ENCODE data around the gene KLRF2.

KLRF2 gene

GRCh38 chr12:9932270-9932669 lies 51.0 kb downstream of the KLRF2 start, which contains the start of gene CLEC2A:
TSS of gene CLEC2A (minus strand) at chr12:9932370. CDS start at chr12:9932329, 41 bp downstream.
- in situ Hi-C loops (cut with MboI; ENCODE audit: low sequenced_read_pairs): no loop called here

DNA sequence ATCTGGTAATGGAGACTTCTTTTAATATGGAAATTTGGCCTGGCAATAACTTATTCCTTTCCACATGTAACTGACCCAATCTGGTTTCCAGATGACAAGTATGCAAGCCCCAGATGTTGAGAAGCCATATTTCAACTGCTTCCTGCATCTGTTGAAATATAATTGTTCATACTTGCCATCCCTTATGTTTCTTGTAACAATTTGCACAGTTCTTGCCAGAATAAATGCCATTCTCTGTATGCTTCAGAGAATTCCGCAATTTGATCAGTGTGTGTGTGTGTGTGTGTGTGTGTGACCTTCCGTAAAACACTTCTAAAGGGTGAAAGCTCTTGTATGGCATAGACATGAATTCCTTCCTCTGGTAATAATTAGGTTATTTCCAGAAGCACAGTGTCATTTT lies 52.7 kb downstream of the KLRF2 start:
- in situ Hi-C loops (cut with MboI; ENCODE audit: low sequenced_read_pairs): no loop called here

GRCh38 chr12:9935026-9935425 lies 53.7 kb downstream of the KLRF2 start:
- in situ Hi-C loops (cut with MboI; ENCODE audit: low sequenced_read_pairs): no loop called here

DNA sequence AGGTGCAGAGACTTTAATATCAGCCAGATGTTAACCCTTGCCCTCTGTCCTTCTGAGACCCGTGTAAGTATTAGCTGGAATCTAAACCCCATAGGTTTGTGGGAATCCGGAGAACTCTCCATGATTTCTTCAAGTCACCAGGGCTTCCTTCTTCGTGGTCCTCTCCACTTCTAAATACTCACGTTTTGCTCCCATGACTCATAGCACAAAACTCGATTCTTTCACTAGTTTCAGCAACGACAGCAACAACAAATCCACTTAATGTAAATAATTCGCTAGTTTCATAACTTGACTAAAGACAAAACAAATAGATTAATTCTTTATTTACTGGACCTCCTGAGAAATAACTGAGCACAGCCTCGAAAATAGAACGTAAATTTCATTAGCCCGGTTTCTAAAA lies 55.3 kb downstream of the KLRF2 start:
- in situ Hi-C loops (cut with MboI; ENCODE audit: low sequenced_read_pairs): no loop called here

- in situ Hi-C loops (cut with MboI; ENCODE audit: low sequenced_read_pairs): no loop called here
Observed at GRCh38 chr12:9940375-9940774, 59.1 kb downstream of the KLRF2 start.

DNA sequence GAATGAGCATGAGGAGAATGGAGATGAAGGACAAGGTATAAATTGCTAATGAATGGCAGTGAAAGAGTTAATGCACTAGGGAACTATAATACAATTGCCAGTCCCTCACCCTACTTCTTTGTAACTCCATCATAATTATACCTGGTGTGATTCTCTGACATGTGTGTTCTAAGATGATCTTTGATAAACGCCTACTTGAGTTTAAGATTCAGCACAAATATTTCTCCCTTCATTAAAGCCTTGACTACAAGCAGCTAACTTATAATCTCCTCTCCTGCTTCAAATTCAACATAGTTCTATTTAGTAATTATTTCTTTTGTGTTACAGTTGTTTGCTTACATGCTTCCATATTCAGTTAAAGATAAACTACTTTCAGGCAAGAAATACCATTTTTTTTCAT lies 60.5 kb downstream of the KLRF2 start:
- in situ Hi-C loops (cut with MboI; ENCODE audit: low sequenced_read_pairs): no loop called here

DNA sequence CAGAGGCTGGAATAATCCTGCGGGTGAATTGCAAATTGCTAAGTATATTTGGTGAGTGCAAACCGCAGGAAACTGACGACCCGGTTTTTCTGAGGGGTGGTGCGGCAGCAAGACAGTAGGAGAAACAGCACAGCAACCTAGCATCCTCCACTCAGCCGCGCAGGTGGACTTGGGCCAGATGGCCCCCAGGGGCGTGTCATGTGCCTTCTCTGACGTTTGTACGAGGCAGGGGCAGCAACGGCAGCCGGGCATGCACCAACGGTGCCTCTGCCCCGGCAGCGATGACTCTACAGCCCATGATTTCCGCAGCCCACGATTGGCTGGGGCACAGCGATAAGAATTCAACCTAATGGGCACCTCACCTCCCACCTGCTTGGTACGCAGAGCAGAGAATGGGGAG lies 62.0 kb downstream of the KLRF2 start:
- in situ Hi-C loops (cut with MboI; ENCODE audit: low sequenced_read_pairs): no loop called here

GRCh38 chr12:9944391-9944790 lies 63.1 kb downstream of the KLRF2 start:
- in situ Hi-C loops (cut with MboI; ENCODE audit: low sequenced_read_pairs): no loop called here

Measured in HL-60/S4 (cell line).